ENCODE data around the gene NGFR.
A peak's percentile ranks its signal among the peaks of the same experiment; 100 is the strongest.

NGFR gene

DNA sequence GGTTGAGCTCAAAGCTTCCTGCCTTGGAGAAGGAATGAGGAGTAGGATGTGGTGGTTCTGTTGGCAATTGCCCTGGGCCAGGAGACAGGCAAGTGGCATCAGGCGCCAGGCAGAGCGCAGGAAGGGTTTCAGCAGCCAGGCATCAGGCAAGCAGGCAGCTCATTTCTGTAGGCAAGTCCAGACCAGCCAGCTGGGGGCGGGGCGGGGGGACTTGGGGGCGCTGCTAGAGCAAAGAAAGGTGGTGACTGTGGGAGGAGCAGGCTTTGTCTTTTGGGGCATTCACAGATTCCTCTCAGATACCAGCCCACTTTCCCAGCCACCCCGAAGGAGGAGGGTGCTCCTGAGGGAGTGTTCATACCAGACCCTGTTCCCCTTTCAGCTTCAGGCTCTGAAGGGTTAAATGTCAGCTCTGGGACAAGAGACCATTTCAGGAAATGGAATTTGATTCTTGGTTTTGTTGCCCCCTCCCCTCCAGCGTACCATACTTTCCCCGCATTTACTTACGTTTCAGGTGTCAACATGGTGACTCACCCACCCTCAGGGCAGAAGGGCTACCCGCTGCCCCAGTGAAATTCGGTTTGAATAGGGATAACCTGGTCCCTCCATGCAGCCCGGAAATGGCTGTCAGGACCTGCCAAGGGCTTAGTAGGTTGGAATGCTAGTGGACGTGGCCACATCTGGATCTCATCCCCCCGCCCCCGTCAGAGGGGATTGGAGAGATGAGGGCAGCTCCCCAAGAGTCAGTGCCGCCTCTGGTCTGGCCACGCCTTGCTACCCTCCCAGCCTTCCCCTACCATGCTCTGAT, 13.2 kb downstream of the NGFR start (continued):
- TF ChIP-seq ZNF311 (tag by site-specific recombination; IDR thresholded peaks at IDR 0.05; ENCODE audit: borderline replicate concordance) (no peak), ZEB2 (tag by site-specific recombination; IDR thresholded peaks at IDR 0.05) (peak; percentile 92), MYNN (tag by site-specific recombination; IDR thresholded peaks at IDR 0.05; ENCODE audit: borderline replicate concordance) (no peak), KLF8 (tag by site-specific recombination; IDR thresholded peaks at IDR 0.05) (no peak), ZNF121 (tag by site-specific recombination; IDR thresholded peaks at IDR 0.05) (no peak), ZNF146 (tag by site-specific recombination; IDR thresholded peaks at IDR 0.05) (no peak), GFI1B (tag by site-specific recombination; IDR thresholded peaks at IDR 0.05) (no peak), ZNF404 (tag by site-specific recombination; IDR thresholded peaks at IDR 0.05) (no peak), ZFP3 (tag by site-specific recombination; IDR thresholded peaks at IDR 0.05; ENCODE audit: low read depth) (no peak), ZFHX2 (tag by site-specific recombination; conservative IDR thresholded peaks at IDR 0.05) (peak; percentile 39; the same call in 1 of the 2 replicates), SP2 (tag by site-specific recombination; IDR thresholded peaks at IDR 0.05) (peak; percentile 45), ZNF248 (tag by site-specific recombination; IDR thresholded peaks at IDR 0.05) (no peak), ZNF530 (tag by site-specific recombination; IDR thresholded peaks at IDR 0.05; ENCODE audit: low read depth) (no peak), GLIS2 (tag by site-specific recombination; IDR thresholded peaks at IDR 0.05) (no peak; the same call in 1 of the 2 replicates), ZNF23 (tag by site-specific recombination; IDR thresholded peaks at IDR 0.05; ENCODE audit: borderline replicate concordance) (no peak), ZXDB (tag by site-specific recombination; IDR thresholded peaks at IDR 0.05) (peak; percentile 51; the same call in 1 of the 2 replicates), ZNF521 (tag by site-specific recombination; IDR thresholded peaks at IDR 0.05) (no peak), ZNF548 (tag by site-specific recombination; IDR thresholded peaks at IDR 0.05) (no peak), ZNF223 (tag by site-specific recombination; IDR thresholded peaks at IDR 0.05) (no peak)
- TF ChIP-seq, protein P1, sequence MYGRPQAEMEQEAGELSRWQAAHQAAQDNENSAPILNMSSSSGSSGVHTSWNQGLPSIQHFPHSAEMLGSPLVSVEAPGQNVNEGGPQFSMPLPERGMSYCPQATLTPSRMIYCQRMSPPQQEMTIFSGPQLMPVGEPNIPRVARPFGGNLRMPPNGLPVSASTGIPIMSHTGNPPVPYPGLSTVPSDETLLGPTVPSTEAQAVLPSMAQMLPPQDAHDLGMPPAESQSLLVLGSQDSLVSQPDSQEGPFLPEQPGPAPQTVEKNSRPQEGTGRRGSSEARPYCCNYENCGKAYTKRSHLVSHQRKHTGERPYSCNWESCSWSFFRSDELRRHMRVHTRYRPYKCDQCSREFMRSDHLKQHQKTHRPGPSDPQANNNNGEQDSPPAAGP (tag by site-specific recombination; IDR thresholded peaks at IDR 0.05) = peak; percentile 94

DNA sequence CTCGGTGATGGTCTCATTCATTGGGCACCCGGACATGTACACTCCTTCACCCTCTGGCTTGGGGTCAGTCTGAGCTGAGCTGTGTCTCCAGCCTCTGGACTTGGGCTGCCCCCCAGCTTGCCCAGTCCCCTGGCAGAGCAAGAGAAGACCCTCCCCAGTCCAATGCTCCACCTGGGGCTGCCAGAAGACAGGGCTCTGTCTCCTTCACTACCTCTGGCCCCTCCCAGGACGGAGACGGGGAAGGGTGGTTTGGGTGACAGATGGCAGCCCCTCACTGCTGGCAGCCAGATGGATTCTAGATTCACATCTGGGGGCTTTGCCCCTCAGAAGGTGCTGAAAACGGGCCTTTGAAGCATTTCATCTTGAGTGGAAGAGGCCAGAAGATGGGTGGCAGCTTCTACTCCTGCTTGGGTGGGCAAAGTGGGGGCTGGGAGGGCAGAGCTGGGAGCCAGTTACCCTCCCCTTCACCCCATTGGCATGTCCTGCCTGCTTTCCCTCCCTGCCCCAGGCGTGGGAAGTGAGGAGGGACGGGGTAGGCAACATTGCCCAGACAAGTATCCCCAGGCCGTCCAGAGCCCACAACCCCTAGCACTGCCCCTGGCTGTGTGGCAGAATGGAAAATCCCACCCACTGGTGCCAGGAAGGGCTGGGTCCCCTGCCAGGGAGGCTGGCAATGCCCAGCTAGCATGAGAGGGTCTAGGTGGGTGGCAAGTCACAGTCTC, 13.9 kb downstream of the NGFR start:
- H3K9me3 ChIP-seq (ENCODE audit: control insufficient read depth, insufficient read depth, low read depth, low read length) = no peaks in the 10 kb centered on the region
- no peaks in the 10 kb centered on the region for H3K36me3 ChIP-seq (ENCODE audit: control insufficient read depth in 2 of 2, insufficient read depth in 1 of 2, low read length in 2 of 2)
- H3K4me3 ChIP-seq (ENCODE audit: low read depth, low read length) = no peak overlapping the region
- POLR2A ChIA-PET = interaction anchor here (0.9 to 3.9 kb wide), 2 partner anchors 12 to 94 kb away, joined by 3 to 32 read pairs; partner anchors contain the start of genes NGFR and PHB1
- CTCF ChIA-PET = interaction anchor here (0.6 to 4.7 kb wide), 7 partner anchors 8 to 1883 kb away, joined by 3 to 59 read pairs (median 5); partner anchors contain the start of gene NGFR
- TF ChIP-seq ZNF132 (tag by site-specific recombination; IDR thresholded peaks at IDR 0.05; ENCODE audit: borderline replicate concordance) (no peak), ZNF174 (tag by site-specific recombination; IDR thresholded peaks at IDR 0.05) (no peak), ZSCAN23 (tag by site-specific recombination; IDR thresholded peaks at IDR 0.05) (no peak), ZFP69B (tag by site-specific recombination; IDR thresholded peaks at IDR 0.05) (no peak), OSR2 (tag by site-specific recombination; IDR thresholded peaks at IDR 0.05) (no peak)
- TF ChIP-seq, protein P2, sequence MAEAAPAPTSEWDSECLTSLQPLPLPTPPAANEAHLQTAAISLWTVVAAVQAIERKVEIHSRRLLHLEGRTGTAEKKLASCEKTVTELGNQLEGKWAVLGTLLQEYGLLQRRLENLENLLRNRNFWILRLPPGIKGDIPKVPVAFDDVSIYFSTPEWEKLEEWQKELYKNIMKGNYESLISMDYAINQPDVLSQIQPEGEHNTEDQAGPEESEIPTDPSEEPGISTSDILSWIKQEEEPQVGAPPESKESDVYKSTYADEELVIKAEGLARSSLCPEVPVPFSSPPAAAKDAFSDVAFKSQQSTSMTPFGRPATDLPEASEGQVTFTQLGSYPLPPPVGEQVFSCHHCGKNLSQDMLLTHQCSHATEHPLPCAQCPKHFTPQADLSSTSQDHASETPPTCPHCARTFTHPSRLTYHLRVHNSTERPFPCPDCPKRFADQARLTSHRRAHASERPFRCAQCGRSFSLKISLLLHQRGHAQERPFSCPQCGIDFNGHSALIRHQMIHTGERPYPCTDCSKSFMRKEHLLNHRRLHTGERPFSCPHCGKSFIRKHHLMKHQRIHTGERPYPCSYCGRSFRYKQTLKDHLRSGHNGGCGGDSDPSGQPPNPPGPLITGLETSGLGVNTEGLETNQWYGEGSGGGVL (tag by site-specific recombination; IDR thresholded peaks at IDR 0.05) = peak; percentile 22
- TF ChIP-seq, protein P3, sequence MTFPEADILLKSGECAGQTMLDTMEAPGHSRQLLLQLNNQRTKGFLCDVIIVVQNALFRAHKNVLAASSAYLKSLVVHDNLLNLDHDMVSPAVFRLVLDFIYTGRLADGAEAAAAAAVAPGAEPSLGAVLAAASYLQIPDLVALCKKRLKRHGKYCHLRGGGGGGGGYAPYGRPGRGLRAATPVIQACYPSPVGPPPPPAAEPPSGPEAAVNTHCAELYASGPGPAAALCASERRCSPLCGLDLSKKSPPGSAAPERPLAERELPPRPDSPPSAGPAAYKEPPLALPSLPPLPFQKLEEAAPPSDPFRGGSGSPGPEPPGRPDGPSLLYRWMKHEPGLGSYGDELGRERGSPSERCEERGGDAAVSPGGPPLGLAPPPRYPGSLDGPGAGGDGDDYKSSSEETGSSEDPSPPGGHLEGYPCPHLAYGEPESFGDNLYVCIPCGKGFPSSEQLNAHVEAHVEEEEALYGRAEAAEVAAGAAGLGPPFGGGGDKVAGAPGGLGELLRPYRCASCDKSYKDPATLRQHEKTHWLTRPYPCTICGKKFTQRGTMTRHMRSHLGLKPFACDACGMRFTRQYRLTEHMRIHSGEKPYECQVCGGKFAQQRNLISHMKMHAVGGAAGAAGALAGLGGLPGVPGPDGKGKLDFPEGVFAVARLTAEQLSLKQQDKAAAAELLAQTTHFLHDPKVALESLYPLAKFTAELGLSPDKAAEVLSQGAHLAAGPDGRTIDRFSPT (tag by site-specific recombination; IDR thresholded peaks at IDR 0.05) = peak; percentile 60
- TF ChIP-seq, protein P4, sequence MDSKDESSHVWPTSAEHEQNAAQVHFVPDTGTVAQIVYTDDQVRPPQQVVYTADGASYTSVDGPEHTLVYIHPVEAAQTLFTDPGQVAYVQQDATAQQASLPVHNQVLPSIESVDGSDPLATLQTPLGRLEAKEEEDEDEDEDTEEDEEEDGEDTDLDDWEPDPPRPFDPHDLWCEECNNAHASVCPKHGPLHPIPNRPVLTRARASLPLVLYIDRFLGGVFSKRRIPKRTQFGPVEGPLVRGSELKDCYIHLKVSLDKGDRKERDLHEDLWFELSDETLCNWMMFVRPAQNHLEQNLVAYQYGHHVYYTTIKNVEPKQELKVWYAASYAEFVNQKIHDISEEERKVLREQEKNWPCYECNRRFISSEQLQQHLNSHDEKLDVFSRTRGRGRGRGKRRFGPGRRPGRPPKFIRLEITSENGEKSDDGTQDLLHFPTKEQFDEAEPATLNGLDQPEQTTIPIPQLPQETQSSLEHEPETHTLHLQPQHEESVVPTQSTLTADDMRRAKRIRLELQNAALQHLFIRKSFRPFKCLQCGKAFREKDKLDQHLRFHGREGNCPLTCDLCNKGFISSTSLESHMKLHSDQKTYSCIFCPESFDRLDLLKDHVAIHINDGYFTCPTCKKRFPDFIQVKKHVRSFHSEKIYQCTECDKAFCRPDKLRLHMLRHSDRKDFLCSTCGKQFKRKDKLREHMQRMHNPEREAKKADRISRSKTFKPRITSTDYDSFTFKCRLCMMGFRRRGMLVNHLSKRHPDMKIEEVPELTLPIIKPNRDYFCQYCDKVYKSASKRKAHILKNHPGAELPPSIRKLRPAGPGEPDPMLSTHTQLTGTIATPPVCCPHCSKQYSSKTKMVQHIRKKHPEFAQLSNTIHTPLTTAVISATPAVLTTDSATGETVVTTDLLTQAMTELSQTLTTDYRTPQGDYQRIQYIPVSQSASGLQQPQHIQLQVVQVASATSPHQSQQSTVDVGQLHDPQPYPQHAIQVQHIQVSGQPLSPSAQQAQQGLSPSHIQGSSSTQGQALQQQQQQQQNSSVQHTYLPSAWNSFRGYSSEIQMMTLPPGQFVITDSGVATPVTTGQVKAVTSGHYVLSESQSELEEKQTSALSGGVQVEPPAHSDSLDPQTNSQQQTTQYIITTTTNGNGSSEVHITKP (tag by site-specific recombination; IDR thresholded peaks at IDR 0.05) = peak; percentile 28
- H3K4me1 ChIP-seq (ENCODE audit: control insufficient read depth, insufficient read depth, low read length) = peaks cover 10% of the 10 kb centered on the region
- H3K27ac ChIP-seq (ENCODE audit: extremely low read depth, low read depth, low read length) = no peak overlapping the region

Data from HEK293 (cell line).